Activated T-cell treated with anti-CD3 and anti-CD28 coated beads, Interleukin-2, amount 50 U/mL, for 72 hours (primary cell): ENCODE measurements around the gene ENHO. TPM values are rescaled to one million over a fixed set of nuclear protein-coding genes. Genes with fewer than 3 reads are reported as not detected.

ENCODE experiments used
- ATAC-seq, 2 donors: fragments of 150-1000 bp; cut with Tn5 transposase; replicated peaks in 1 of 2; 2 replicates each; pipeline ENCODE4 v1.10.0; 2021; ENCODE audit warnings: moderate library complexity in 2 of 2, mild to moderate bottlenecking in 1 of 2
- DNase-seq, 2 donors: peaks; one replicate each; pipeline ENCODE4 v3.0.0; 2021 to 2022; ENCODE audit warnings: mixed read lengths in 1 of 2
- H3K27ac Mint-ChIP-seq: one replicate; pipeline ENCODE4 v1.8.0; 2022; ENCODE audit warnings: mild to moderate bottlenecking, moderate library complexity, mixed read lengths
- H3K27me3 Mint-ChIP-seq: one replicate; pipeline ENCODE4 v1.8.0; 2022; ENCODE audit warnings: low read depth, mixed read lengths
- H3K36me3 Mint-ChIP-seq, 2 donors: one replicate each; pipeline ENCODE4 v1.8.0; 2022; ENCODE audit warnings: mixed read lengths in 2 of 2, mild to moderate bottlenecking in 1 of 2; ENCODE audit not compliant: insufficient read depth in 2 of 2
- H3K4me1 Mint-ChIP-seq: one replicate; pipeline ENCODE4 v1.8.0; 2022; ENCODE audit warnings: low read depth, mixed read lengths
- H3K4me3 Mint-ChIP-seq, 2 donors: one replicate each; pipeline ENCODE4 v1.8.0; 2022; ENCODE audit warnings: mild to moderate bottlenecking in 2 of 2, mixed read lengths in 2 of 2, moderate library complexity in 2 of 2
- H3K9me3 Mint-ChIP-seq, 2 donors: one replicate each; pipeline ENCODE4 v1.8.0; 2022; ENCODE audit warnings: mixed read lengths in 2 of 2
- total RNA-seq, 2 donors: library from RNA; stranded (reverse); gene quantifications; one replicate each; pipeline ENCODE4 v1.2.3, GENCODE V29; 2022

The ENHO gene
- total RNA-seq, 2 donors from 2014 or later, result 0.23 TPM; not detected in 1

- Mint-ChIP-seq H3K27me3 (peaks cover 5% of the 10 kb centered on the region), H3K4me1 (peaks cover 15% of the 10 kb centered on the region), H3K4me3 (no peak overlapping the region), H3K9me3 (no peaks in the 10 kb centered on the region), H3K36me3 (no peaks in the 10 kb centered on the region), H3K27ac (no peak overlapping the region)
- DNase-seq (no peak), ATAC-seq (no peak)
These were observed 19.4 kb downstream of the ENHO start for GRCh38 chr9:34503406-34503805.

DNA sequence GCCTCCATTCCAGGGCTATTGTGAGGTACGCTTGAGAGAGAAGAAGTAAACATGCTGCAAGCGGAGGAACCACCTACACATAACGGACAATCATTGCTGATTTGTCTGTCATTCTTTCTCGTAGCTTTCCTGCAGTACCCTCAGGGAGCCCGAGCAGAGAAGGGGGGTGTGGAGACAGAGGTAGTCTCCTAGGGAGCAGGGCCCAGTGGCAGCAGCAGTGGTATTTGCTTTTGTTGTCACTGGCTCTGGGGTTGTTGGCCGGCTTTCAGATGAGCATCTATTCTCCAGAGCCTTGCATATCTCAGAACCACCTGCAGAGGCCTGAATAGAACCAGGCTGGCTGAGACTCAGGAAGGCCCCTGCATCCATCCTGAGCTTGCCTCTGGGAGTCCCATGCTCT is 19.9 kb downstream of the ENHO start:
- Mint-ChIP-seq H3K4me3 (no peak overlapping the region), H3K27ac (no peak overlapping the region), H3K27me3 (peaks cover 6% of the 10 kb centered on the region), H3K4me1 (peaks cover 15% of the 10 kb centered on the region), H3K9me3 (no peaks in the 10 kb centered on the region), H3K36me3 (no peaks in the 10 kb centered on the region)
- ATAC-seq, result no peak
- DNase-seq, result no peak

DNA sequence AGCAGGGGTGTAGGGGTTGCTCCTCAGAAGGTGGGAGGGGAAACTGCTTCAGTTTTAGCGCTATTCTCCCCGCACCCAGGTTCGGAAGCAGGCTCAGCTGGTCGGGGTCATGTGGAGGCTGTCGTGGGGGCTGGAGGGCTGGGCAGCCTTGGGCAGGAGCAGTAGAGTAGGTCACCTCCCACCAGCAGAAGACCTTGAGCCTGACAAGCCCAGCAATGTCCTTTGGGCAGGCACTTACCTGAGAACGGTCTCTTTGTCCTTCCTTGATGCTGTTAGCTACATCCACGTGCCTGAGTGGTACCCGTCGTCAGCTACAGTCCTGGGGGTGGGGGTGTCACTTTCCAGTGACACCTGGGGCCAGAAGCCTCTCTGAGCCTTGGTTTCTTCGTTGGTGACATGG is 20.3 kb downstream of the ENHO start:
- Mint-ChIP-seq H3K36me3 (no peaks in the 10 kb centered on the region), H3K9me3 (no peaks in the 10 kb centered on the region), H3K4me1 (peaks cover 15% of the 10 kb centered on the region), H3K27ac (no peak overlapping the region), H3K27me3 (peaks cover 10% of the 10 kb centered on the region), H3K4me3 (no peak overlapping the region)
- DNase-seq (no peak), ATAC-seq (no peak)

DNA sequence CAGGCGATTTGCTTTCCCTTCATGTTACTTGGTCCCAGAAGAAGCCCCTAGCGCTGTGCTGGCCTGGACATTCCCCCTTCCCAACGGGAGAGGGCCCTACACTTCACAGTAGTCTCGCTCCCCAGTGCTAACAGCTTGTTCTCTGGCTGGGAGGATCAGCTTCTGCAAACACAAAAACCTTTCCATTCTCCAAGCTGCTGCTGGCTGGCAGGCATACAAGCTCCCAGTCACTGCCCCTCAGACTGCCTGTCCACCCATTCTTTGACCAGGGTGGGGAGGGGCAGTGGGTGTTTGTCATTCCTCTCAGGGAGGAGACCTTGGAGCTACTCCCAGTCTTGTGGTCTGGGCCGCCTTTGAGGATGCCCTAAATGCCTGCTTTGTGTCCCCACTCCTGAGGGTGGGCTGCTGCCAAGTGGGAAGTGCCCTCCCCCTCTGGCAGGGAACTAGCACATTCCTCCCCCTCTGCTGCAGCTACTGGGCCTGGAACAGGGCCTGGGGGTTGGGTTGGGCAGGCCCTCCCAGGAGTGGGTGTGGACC is 20.8 kb downstream of the ENHO start:
- Mint-ChIP-seq H3K4me1 (peaks cover 15% of the 10 kb centered on the region), H3K9me3 (no peaks in the 10 kb centered on the region), H3K27me3 (peaks cover 14% of the 10 kb centered on the region), H3K36me3 (no peaks in the 10 kb centered on the region), H3K27ac (no peak overlapping the region), H3K4me3 (no peak overlapping the region)
- ATAC-seq (no peak), DNase-seq (no peak)

DNA sequence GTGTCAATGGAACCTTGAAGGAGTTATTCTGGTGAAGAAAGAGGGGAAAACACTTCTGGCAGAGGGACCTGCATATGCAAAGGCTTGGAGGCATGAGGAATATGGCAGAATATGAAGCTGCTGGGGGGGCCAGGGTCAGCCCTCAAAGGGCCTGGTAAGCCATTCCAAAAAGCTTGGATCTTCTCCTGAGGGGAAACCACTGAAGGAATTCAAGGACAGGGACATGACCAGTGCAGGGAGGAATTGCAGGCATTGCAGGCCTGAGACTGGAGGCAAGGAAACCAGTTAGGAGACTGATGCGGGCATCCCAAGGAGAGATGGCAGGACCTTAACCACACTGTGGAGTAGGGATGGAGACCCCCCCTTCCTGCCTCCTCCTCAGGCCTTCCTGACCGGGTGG is 21.4 kb downstream of the ENHO start:
- H3K4me3 Mint-ChIP-seq, result no peak overlapping the region
- H3K4me1 Mint-ChIP-seq, result peaks cover 15% of the 10 kb centered on the region
- ATAC-seq, result no peak
- no peaks in the 10 kb centered on the region for H3K36me3 Mint-ChIP-seq
- no peak overlapping the region for H3K27ac Mint-ChIP-seq
- no peak for DNase-seq
- peaks cover 14% of the 10 kb centered on the region for H3K27me3 Mint-ChIP-seq
- H3K9me3 Mint-ChIP-seq, result no peaks in the 10 kb centered on the region

DNA sequence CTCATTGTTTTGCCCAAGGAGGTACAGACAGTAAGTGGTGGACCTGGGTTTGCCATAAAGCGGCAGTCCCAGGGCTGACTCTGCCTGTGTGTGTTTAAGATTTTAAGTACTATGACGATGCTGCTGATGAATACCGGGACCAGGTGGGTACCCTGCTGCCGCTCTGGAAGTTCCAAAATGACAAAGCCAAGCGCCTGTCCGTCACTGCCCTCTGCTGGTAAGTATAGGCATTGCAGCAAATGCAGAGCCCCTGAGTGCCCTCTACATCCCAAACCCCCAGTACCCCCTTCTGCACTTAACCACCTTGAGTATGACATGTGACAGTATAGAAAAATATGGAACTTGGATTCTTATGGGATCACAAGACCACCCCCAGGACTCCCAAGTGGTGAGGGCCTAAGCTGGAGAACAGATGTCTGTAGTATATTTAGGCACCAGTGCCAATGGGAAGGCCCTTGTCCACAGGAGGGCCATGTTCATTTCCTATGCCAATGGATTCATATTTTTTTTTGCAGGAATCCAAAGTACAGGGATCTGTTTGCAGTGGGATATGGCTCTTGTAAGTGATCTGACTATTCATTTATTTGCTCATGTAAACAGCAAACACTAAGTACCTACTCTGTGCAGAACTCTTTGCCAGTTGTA is 22.0 kb downstream of the ENHO start:
- peak; percentile 83 to 89 for DNase-seq
- Mint-ChIP-seq H3K27me3 (peaks cover 14% of the 10 kb centered on the region), H3K9me3 (no peaks in the 10 kb centered on the region), H3K27ac (peak overlapping the region; percentile 31), H3K4me3 (peak overlapping the region in 1 of 2 donors; percentile 44), H3K36me3 (no peaks in the 10 kb centered on the region), H3K4me1 (peaks cover 15% of the 10 kb centered on the region)
- ATAC-seq, result peak; percentile 96 to 98

GRCh38 chr9:34499076-34499475 is 23.7 kb downstream of the ENHO start:
- Mint-ChIP-seq H3K4me1 (peaks cover 15% of the 10 kb centered on the region), H3K9me3 (no peaks in the 10 kb centered on the region), H3K27ac (no peak overlapping the region), H3K36me3 (no peaks in the 10 kb centered on the region), H3K4me3 (no peak overlapping the region), H3K27me3 (peaks cover 10% of the 10 kb centered on the region)
- DNase-seq (no peak), ATAC-seq (no peak)

DNA sequence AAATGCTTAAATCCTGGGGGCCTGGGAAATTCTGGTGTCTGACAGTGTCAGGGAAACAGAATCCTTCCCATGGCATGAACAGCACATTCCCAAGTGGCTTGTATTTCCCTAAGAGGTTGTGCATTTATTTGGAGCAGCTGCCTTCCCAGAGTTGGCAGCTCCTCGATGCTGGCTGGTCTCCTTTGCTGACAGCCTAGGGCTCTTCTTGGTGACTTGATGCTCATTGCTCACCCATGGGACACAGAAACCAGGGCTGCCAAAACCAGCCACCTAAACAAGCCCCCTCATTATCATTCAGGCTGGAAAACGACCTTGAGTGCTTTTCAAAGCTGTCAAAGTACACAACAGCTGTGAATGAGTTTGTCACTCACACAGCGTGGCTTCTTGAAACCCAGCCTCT is 24.2 kb downstream of the ENHO start:
- ATAC-seq (no peak), DNase-seq (no peak)
- no peaks in the 10 kb centered on the region for H3K36me3 Mint-ChIP-seq
- no peak overlapping the region for H3K27ac Mint-ChIP-seq
- peaks cover 9% of the 10 kb centered on the region for H3K27me3 Mint-ChIP-seq
- H3K4me3 Mint-ChIP-seq, result no peak overlapping the region
- peaks cover 15% of the 10 kb centered on the region for H3K4me1 Mint-ChIP-seq
- peaks cover 0 to 2% of the 10 kb centered on the region in 2 donors for H3K9me3 Mint-ChIP-seq

DNA sequence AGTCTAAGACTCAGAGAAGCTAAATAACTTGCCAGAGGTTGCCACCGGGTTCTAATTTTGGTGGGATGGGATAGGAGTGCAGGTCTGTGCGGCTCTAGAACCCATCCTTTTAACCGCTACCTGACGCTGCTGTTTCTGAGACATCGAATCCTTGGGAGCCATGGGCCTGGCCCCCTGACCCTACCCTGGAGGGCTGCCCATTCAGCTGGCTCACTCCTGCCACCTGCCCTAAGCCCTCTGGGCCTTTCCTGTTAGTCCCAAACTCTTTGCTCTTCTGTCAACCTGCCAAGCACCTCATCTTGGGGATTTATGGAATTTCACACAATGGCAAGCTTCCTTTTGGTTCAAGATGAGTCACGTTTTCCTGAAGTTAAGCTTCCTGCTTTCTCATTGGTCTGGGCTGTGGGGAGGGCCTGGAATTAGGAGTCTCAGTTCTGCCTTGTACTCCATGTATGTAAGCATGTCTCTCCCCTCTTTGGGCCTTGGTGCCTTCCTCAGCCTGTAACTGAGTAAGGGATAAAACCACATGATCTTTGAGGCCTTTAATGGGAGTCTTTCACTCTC is 26.6 kb downstream of the ENHO start:
- Mint-ChIP-seq H3K27me3 (peaks cover 13% of the 10 kb centered on the region), H3K36me3 (no peaks in the 10 kb centered on the region), H3K4me1 (peaks cover 15% of the 10 kb centered on the region), H3K9me3 (peaks cover 0 to 2% of the 10 kb centered on the region in 2 donors), H3K4me3 (no peak overlapping the region), H3K27ac (no peak overlapping the region)
- DNase-seq (no peak), ATAC-seq (no peak)

DNA sequence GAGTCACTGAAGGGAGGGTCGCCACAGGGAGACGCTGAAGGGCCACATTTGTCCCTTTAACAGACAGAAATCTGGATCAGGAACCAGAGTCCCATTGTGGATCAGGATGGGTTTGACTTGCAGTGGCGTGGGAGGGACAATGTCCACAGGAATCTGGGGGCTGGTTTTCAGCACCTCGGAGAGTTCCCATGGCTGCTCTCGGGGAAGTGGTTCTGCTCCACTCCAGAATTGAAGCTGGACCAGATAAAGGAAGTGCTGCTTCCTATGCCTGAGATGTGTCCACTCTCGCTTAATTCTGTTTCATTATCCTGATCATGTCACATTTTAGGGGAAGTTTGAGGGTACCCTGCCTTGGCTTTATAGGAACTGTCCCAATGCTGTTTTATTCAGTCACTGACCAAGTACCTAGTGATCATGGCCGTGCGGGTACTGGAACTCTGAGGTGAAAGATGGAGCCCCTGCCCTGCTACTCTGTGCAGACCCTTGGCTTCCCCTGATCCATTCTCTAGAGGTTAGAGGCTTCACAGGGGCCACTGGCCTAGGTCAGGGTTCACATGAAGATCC is 28.7 kb downstream of the ENHO start:
- no peak for ATAC-seq
- DNase-seq, result peak; percentile 32 to 41
- Mint-ChIP-seq H3K4me3 (no peak overlapping the region), H3K36me3 (no peaks in the 10 kb centered on the region), H3K27me3 (peaks cover 23% of the 10 kb centered on the region), H3K9me3 (peaks cover 0 to 2% of the 10 kb centered on the region in 2 donors), H3K4me1 (peaks cover 7% of the 10 kb centered on the region), H3K27ac (no peak overlapping the region)

DNA sequence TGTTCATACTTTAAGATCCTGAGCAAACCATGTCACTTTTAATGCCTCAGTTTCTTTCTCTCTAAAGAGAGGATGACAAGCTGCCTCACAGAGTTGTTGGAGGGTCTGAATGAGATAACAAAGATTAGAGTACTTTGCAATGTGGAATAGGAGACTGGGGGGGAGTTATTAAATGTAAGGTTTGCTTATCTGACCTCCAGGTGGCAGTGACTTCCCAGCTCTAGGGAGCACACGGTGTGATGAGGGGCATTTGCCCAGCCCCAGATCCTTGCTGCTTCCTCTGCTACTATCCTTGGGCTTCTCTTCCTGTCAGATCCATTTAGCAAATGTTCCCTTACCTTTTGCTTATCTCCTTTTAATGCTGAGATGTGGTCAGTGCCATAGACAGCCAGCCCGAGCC is 30.7 kb downstream of the ENHO start:
- ATAC-seq (no peak), DNase-seq (no peak)
- Mint-ChIP-seq H3K27ac (no peak overlapping the region), H3K27me3 (peaks cover 26% of the 10 kb centered on the region), H3K4me3 (no peak overlapping the region), H3K36me3 (no peaks in the 10 kb centered on the region), H3K4me1 (peaks cover 7% of the 10 kb centered on the region), H3K9me3 (peaks cover 0 to 2% of the 10 kb centered on the region in 2 donors)

DNA sequence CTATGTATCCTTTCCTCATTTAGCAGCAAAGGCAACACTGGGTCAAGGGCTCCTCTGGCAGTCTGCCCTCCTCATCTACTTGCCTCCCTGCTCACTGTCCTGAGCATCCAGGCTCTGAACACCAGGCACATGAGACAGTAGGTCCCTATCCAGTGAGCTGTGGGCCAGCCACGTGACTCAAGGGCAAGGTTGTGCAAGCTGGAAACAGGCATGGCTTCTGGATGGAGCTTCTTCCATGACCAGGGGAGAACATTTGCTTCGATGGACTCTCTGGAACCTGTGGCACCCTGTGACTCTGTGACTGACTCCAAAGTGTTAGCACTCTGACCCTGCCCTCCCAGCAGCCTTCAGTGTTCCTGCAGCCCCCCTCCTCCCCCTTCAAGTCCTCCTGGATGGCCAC is 31.2 kb downstream of the ENHO start:
- no peak overlapping the region for H3K27ac Mint-ChIP-seq
- H3K9me3 Mint-ChIP-seq, result peaks cover 0 to 2% of the 10 kb centered on the region in 2 donors
- H3K4me1 Mint-ChIP-seq, result peaks cover 7% of the 10 kb centered on the region
- no peaks in the 10 kb centered on the region for H3K36me3 Mint-ChIP-seq
- ATAC-seq (no peak), DNase-seq (no peak)
- peaks cover 29% of the 10 kb centered on the region for H3K27me3 Mint-ChIP-seq
- no peak overlapping the region for H3K4me3 Mint-ChIP-seq

- Mint-ChIP-seq H3K27me3 (peaks cover 31% of the 10 kb centered on the region), H3K36me3 (no peaks in the 10 kb centered on the region), H3K27ac (no peak overlapping the region), H3K9me3 (peaks cover 0 to 2% of the 10 kb centered on the region in 2 donors), H3K4me3 (no peak overlapping the region), H3K4me1 (peaks cover 7% of the 10 kb centered on the region)
- DNase-seq (peak in 1 of 2 donors; percentile 16), ATAC-seq (peak; percentile 86 to 89)
These were observed 32.0 kb downstream of the ENHO start for GRCh38 chr9:34490760-34491159.
